Measurements from ENCODE around the gene NAA30.

DNA sequence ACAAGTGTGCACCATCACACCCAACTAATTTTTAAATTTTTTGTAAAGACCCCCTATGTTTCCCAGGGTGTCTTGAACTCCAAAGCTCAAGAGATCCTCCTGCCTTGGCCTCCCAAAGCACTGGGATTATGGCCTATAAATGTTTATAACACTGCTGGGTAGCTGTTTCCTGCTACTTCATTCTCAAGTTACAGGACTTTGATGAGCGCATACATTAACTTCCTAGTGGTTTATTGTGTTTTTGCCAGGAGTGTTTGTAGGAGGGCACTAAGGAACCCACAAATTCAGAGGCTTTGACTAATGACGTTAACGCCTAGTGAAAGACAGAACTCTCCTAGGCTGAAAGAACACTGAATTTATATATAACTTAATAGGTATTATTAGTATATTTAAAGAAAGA, 15.2 kb upstream of the NAA30 start:
- TF ChIP-seq POLR2A (IDR thresholded peaks at IDR 0.05; ENCODE audit: low read length) (no peak), GATA1 (IDR thresholded peaks at IDR 0.05; ENCODE audit: low read depth, low read length) (no peak)
